Memory B cell (primary cell): ENCODE measurements around the gene MYOZ1.
"Not testable (repeated sequence)": the region's sequence is repeated elsewhere in the genome, so short reads cannot be mapped to it uniquely, and the experiment has no call there.

Source experiments
- ATAC-seq: fragments of 150-1000 bp; cut with Tn5 transposase; 2 replicates; pipeline ENCODE4 v1.10.0; 2021; ENCODE audit warnings: low read depth, mild to moderate bottlenecking, moderate library complexity
- DNase-seq, 2 donors: peaks; one replicate each; pipeline ENCODE4 v3.0.0; 2022; ENCODE audit warnings: low spot score in 2 of 2
- H3K27ac Mint-ChIP-seq: one replicate; pipeline ENCODE4 v1.8.0; 2022; ENCODE audit warnings: mild to moderate bottlenecking, moderate library complexity, mixed read lengths
- H3K27me3 Mint-ChIP-seq: one replicate; pipeline ENCODE4 v1.8.0; 2022; ENCODE audit warnings: mixed read lengths
- H3K36me3 Mint-ChIP-seq: one replicate; pipeline ENCODE4 v1.8.0; 2022; ENCODE audit warnings: mild to moderate bottlenecking, mixed read lengths
- H3K4me1 Mint-ChIP-seq: one replicate; pipeline ENCODE4 v1.8.0; 2022; ENCODE audit warnings: mixed read lengths
- H3K4me3 Mint-ChIP-seq: one replicate; pipeline ENCODE4 v1.8.0; 2022; ENCODE audit warnings: mild to moderate bottlenecking, moderate library complexity, mixed read lengths
- H3K9me3 Mint-ChIP-seq: one replicate; pipeline ENCODE4 v1.8.0; 2022; ENCODE audit warnings: mixed read lengths

Gene MYOZ1

DNA sequence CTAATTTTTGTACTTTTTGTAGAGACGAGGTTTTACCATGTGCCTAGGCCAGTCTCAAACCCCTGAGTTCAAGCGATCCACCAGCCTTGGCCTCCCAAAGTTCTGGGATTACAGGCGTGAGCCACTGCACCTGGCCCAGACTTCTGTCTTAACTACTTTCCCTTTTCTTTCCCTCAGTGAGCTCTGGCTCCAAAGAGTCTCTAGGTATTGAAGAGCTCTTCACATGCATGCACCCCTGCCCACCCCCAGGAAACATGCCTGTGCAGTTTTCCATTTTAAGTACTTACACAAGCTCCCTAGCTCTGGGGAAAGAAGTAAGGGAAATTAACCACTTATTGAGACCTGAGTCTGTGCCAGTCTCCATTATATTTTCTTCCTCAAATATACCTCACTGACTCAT, 2.0 kb downstream of the MYOZ1 start:
- H3K4me1 Mint-ChIP-seq: peaks cover 5% of the 10 kb centered on the region
- H3K4me3 Mint-ChIP-seq: no peak overlapping the region
- DNase-seq (no peak), ATAC-seq (no peak)
- no peaks in the 10 kb centered on the region for H3K9me3 Mint-ChIP-seq
- peaks cover 4% of the 10 kb centered on the region for H3K27me3 Mint-ChIP-seq
- H3K36me3 Mint-ChIP-seq: no peaks in the 10 kb centered on the region
- H3K27ac Mint-ChIP-seq: no peak overlapping the region

GRCh38 chr10:73635781-73636180, 5.5 kb downstream of the MYOZ1 start:
- no peak for ATAC-seq
- no peak for DNase-seq
- H3K27ac Mint-ChIP-seq: no peak overlapping the region
- H3K27me3 Mint-ChIP-seq: peaks cover 1% of the 10 kb centered on the region
- H3K36me3 Mint-ChIP-seq: no peaks in the 10 kb centered on the region
- H3K4me1 Mint-ChIP-seq: no peaks in the 10 kb centered on the region
- no peak overlapping the region for H3K4me3 Mint-ChIP-seq
- H3K9me3 Mint-ChIP-seq: no peaks in the 10 kb centered on the region

- Mint-ChIP-seq H3K27ac (no peak overlapping the region), H3K36me3 (no peaks in the 10 kb centered on the region), H3K4me3 (no peak overlapping the region), H3K9me3 (no peaks in the 10 kb centered on the region), H3K4me1 (no peaks in the 10 kb centered on the region), H3K27me3 (peaks cover 1% of the 10 kb centered on the region)
- ATAC-seq (no peak), DNase-seq (no peak)
Observed at GRCh38 chr10:73634421-73634820, 6.9 kb downstream of the MYOZ1 start.

GRCh38 chr10:73629165-73629564, 12.1 kb downstream of the MYOZ1 start:
- Mint-ChIP-seq H3K27ac (no peak overlapping the region), H3K27me3 (no peaks in the 10 kb centered on the region), H3K9me3 (no peaks in the 10 kb centered on the region), H3K36me3 (no peaks in the 10 kb centered on the region), H3K4me1 (peaks cover 3% of the 10 kb centered on the region), H3K4me3 (no peak overlapping the region)
- no peak for ATAC-seq
- DNase-seq: no peak

DNA sequence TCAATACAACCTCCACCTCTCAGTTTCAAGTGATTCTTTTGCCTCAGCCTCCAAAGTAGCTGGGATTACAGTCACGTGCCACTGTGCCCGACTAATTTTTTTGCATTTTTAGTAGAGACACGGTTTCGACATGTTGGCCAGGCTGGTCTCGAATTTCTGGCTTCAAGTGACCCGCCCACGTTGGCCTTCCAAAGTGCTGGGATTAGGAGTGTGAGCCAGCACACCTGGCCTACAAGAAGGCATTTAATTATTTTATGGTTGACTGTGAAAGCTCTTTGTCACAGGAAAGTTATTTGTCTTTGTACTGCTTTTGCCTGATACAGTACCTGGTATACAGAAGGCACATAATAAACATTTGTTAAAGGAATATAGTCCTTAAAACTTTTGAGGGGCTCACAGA, 12.9 kb downstream of the MYOZ1 start:
- ATAC-seq (no peak), DNase-seq (no peak)
- no peak overlapping the region for H3K4me3 Mint-ChIP-seq
- no peaks in the 10 kb centered on the region for H3K27me3 Mint-ChIP-seq
- H3K27ac Mint-ChIP-seq: no peak overlapping the region
- peaks cover 3% of the 10 kb centered on the region for H3K4me1 Mint-ChIP-seq
- no peaks in the 10 kb centered on the region for H3K9me3 Mint-ChIP-seq
- no peaks in the 10 kb centered on the region for H3K36me3 Mint-ChIP-seq

GRCh38 chr10:73627300-73627699, 14.0 kb downstream of the MYOZ1 start:
- H3K36me3 Mint-ChIP-seq: no peaks in the 10 kb centered on the region
- H3K27me3 Mint-ChIP-seq: no peaks in the 10 kb centered on the region
- ATAC-seq (no peak), DNase-seq (no peak)
- H3K4me3 Mint-ChIP-seq: no peak overlapping the region
- no peaks in the 10 kb centered on the region for H3K9me3 Mint-ChIP-seq
- peak overlapping the region; percentile 78 for H3K27ac Mint-ChIP-seq
- peaks cover 3% of the 10 kb centered on the region for H3K4me1 Mint-ChIP-seq

- Mint-ChIP-seq H3K4me3 (peak overlapping the region; percentile 97), H3K27ac (peak overlapping the region; percentile 98), H3K27me3 (no peaks in the 10 kb centered on the region), H3K4me1 (peaks cover 3% of the 10 kb centered on the region), H3K9me3 (no peaks in the 10 kb centered on the region), H3K36me3 (no peaks in the 10 kb centered on the region)
- ATAC-seq (peak; percentile 95), DNase-seq (peak; percentile 83 to 86)
Observed at GRCh38 chr10:73625884-73626752, 15.2 kb downstream of the MYOZ1 start.

- no peak for DNase-seq
- no peaks in the 10 kb centered on the region for H3K9me3 Mint-ChIP-seq
Observed at GRCh38 chr10:73625004-73625883, 16.0 kb downstream of the MYOZ1 start.

DNA sequence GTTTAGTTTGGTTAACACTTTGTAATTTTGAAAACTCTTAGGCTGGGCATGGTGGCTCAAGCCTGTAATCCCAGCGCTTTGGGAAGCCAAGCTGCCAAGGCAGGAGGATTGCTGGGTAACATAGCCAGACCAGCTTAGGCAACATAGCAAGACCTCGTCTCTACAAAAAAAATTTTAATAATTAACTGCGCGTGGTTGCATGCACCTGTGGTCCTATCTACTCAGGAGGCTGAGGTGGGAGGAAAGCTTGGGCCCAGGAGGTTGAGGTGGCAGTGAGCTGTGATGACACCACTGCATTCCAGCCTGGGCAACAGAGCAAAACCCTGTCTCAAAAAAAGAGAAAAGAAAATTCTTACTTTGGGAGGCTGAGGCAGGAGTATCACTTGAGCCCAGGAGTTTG, 18.2 kb downstream of the MYOZ1 start:
- Mint-ChIP-seq H3K36me3 (no peaks in the 10 kb centered on the region), H3K4me3 (no peak overlapping the region), H3K9me3 (no peaks in the 10 kb centered on the region), H3K4me1 (peaks cover 3% of the 10 kb centered on the region), H3K27me3 (no peaks in the 10 kb centered on the region), H3K27ac (no peak overlapping the region)
- ATAC-seq (no peak), DNase-seq (no peak)

More at GRCh38 chr10:73625004-73625883, 16.0 kb downstream of the MYOZ1 start:
- peaks cover 3% of the 10 kb centered on the region for H3K4me1 Mint-ChIP-seq
- H3K27ac Mint-ChIP-seq: peak overlapping the region; percentile 98
- peak overlapping the region; percentile 97 for H3K4me3 Mint-ChIP-seq
- no peaks in the 10 kb centered on the region for H3K27me3 Mint-ChIP-seq
- no peaks in the 10 kb centered on the region for H3K36me3 Mint-ChIP-seq
- ATAC-seq: peak; percentile 43

- not testable (repeated sequence) for H3K27me3 Mint-ChIP-seq, H3K36me3 Mint-ChIP-seq, DNase-seq, H3K4me3 Mint-ChIP-seq, H3K4me1 Mint-ChIP-seq, H3K27ac Mint-ChIP-seq, H3K9me3 Mint-ChIP-seq, ATAC-seq
Observed at GRCh38 chr10:73620974-73621373, 20.3 kb downstream of the MYOZ1 start.

DNA sequence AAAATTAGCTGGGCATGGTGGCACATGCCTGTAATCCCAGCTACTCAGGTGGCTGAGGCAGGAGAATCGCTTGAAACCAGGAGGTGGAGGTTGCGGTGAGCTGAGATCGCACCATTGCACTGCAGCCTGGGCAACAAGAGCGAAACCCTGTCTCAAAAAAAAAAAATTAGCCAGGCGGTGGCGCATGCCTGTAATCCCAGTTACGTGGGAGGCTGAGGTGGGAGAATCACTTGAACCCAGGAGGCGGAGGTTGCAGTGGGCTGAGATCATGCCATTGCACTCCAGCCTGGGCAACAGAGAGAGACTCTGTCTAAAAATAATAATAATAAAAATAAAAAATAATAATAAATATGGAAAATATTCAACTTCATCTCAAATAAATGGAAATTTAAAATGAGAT, 24.1 kb downstream of the MYOZ1 start:
- not testable (repeated sequence) for ATAC-seq, H3K36me3 Mint-ChIP-seq, H3K9me3 Mint-ChIP-seq, H3K4me1 Mint-ChIP-seq, H3K27me3 Mint-ChIP-seq, H3K4me3 Mint-ChIP-seq, DNase-seq, H3K27ac Mint-ChIP-seq

DNA sequence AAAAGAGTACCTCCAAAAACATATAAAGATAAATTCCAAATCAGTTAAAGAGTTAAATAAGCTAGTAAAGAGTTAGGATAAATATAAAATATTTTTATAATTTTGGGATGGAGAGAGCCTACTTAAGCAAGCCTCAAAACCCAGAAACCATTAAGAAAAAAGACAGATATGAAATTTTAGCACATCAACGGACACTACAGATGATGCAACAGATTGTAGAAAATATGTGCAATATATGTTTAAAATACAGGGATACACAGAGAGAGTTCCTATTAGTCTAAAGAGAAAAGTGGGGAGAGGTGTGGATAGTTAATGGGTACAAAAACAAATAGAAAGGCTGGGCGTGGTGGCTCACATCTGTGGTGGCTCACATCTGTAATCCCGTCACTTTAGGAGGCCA, 26.6 kb downstream of the MYOZ1 start:
- no peak for DNase-seq

DNA sequence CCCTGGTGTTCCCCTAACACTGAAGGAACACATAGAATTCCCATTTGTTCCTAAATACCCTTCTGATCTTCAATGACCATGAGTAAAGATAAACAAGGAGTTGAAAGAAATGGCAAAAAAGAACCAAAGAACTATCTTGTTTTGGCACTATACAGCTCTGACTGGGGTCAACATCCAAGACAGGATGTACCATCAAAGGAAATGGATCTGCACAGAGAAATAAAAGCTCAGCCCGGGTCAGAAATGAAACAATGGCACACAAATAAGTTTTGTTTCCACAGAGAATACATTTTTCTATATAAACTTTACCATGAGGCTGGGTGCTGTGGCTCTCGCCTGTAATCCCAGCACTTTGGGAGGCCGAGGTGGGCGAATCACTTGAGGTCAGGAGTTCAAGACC, 32.2 kb downstream of the MYOZ1 start:
- no peak for ATAC-seq
- Mint-ChIP-seq H3K4me3 (no peak overlapping the region), H3K27me3 (no peaks in the 10 kb centered on the region), H3K4me1 (no peaks in the 10 kb centered on the region), H3K27ac (no peak overlapping the region), H3K36me3 (peaks cover 4% of the 10 kb centered on the region), H3K9me3 (no peaks in the 10 kb centered on the region)
- no peak for DNase-seq

More for the DNA sequence above, 26.6 kb downstream of the MYOZ1 start:
- Mint-ChIP-seq H3K4me1 (no peaks in the 10 kb centered on the region), H3K27ac (no peak overlapping the region), H3K9me3 (no peaks in the 10 kb centered on the region), H3K27me3 (no peaks in the 10 kb centered on the region), H3K36me3 (no peaks in the 10 kb centered on the region), H3K4me3 (no peak overlapping the region)
- ATAC-seq: no peak

DNA sequence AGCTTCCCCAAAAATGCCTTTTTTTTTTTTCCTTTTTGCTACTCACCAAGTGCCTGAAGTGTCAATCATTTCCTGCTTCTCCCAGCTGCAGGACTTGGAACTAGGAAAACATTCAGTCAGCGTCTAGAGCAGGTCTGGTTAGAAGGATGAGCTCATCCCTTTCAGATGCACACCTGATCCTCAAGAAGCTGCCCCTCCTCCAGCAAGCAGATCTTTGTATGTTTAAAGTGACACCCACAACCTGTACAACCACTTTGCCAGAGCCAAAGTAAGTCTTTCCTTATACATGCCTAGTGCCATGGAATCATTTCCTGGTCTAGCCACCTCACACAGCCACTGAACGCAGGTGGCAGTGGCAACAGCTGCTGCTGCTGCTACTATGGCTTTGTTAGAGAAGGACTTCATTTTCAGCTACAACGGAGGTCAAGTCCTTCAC, 39.8 kb downstream of the MYOZ1 start:
- ATAC-seq: no peak

More for the DNA sequence above, 39.8 kb downstream of the MYOZ1 start:
- no peaks in the 10 kb centered on the region for H3K4me1 Mint-ChIP-seq
- H3K27ac Mint-ChIP-seq: no peak overlapping the region
- H3K9me3 Mint-ChIP-seq: no peaks in the 10 kb centered on the region
- H3K36me3 Mint-ChIP-seq: peaks cover 4% of the 10 kb centered on the region
- no peaks in the 10 kb centered on the region for H3K27me3 Mint-ChIP-seq
- no peak overlapping the region for H3K4me3 Mint-ChIP-seq
- no peak for DNase-seq
